Mammary epithelial cell (primary cell): Measurements from ENCODE around the gene SMYD3.

Source experiments
- CTCF ChIP-seq, 2 donors: IDR thresholded peaks in 1 of 2; conservative IDR thresholded peaks in 1 of 2; 2 replicates each; pipeline ENCODE4 v1.5.1; 2011 to 2012; ENCODE audit warnings: inconsistent platforms in 2 of 2, low read length in 2 of 2, mild to moderate bottlenecking in 2 of 2, control low read depth in 1 of 2, low read depth in 1 of 2; ENCODE audit not compliant: insufficient read depth in 1 of 2; ENCODE audit errors: extremely low read depth in 1 of 2
- EZH2 ChIP-seq: IDR thresholded peaks from 2 replicates; pipeline ENCODE4 v1.6.1; 2012; ENCODE audit warnings: low read length, inconsistent platforms, borderline replicate concordance

- TF ChIP-seq EZH2, result no peak
- no peak for TF ChIP-seq CTCF (conservative IDR thresholded peaks at IDR 0.05 in 1 of 2, IDR thresholded peaks at IDR 0.05 in 1 of 2; ENCODE audit: extremely low read depth in 1 of 2, insufficient read depth in 1 of 2, low read depth in 1 of 2, low read length in 2 of 2)
Measured at GRCh38 chr1:245871915-245872314, 635.2 kb downstream of the SMYD3 start.
